ENCODE measurements around the gene ARHGAP28. TPM values are rescaled to one million over a fixed set of nuclear protein-coding genes. Genes with fewer than 3 reads are reported as not detected.

ARHGAP28 gene
- polyA plus RNA-seq, 1 experiment = 38.2 TPM

GRCh38 chr18:6851480-6851879 is 122.0 kb downstream of the ARHGAP28 start:
- Histone ChIP-seq H3K9me3 (ENCODE audit: control insufficient read depth, insufficient read depth, low read length) (peaks cover 12% of the 10 kb centered on the region; the same call in 1 of the 2 replicates), H3K4me3 (ENCODE audit: low read depth, low read length) (no peak overlapping the region), H3K27ac (ENCODE audit: low read depth, low read length) (no peak overlapping the region), H3K27me3 (ENCODE audit: control insufficient read depth, insufficient read depth, low read length) (no peaks in the 10 kb centered on the region)
- ChIA-PET CTCF (no interaction called here), POLR2A (no interaction called here)
- no peak for DNase-seq (ENCODE audit: low read depth, low spot score)
- TF ChIP-seq, protein P1, sequence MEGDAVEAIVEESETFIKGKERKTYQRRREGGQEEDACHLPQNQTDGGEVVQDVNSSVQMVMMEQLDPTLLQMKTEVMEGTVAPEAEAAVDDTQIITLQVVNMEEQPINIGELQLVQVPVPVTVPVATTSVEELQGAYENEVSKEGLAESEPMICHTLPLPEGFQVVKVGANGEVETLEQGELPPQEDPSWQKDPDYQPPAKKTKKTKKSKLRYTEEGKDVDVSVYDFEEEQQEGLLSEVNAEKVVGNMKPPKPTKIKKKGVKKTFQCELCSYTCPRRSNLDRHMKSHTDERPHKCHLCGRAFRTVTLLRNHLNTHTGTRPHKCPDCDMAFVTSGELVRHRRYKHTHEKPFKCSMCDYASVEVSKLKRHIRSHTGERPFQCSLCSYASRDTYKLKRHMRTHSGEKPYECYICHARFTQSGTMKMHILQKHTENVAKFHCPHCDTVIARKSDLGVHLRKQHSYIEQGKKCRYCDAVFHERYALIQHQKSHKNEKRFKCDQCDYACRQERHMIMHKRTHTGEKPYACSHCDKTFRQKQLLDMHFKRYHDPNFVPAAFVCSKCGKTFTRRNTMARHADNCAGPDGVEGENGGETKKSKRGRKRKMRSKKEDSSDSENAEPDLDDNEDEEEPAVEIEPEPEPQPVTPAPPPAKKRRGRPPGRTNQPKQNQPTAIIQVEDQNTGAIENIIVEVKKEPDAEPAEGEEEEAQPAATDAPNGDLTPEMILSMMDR (IDR thresholded peaks at IDR 0.05; ENCODE audit: low read depth, low read length) = no peak

DNA sequence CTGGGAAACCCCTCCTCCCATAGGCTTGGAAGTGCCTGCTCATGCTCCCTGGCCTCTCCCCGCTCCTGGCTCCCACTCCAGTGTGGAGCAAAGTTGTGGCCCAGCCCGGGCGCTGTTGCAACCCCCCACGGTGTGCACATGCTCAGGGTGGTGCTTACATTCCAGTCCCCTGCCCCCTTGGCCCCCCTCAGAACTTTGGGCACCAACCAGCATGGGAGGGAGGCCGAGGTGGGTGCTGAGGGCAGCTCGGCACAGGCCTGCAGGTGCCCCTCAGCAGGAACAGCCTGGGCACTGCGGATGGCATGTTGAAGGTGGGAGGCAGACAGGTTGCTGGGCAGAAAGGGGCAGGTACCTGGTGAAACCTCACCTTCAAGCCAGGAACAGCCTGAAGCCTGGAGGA is 125.3 kb downstream of the ARHGAP28 start:
- Histone ChIP-seq H3K27ac (ENCODE audit: low read depth, low read length) (no peak overlapping the region), H3K27me3 (ENCODE audit: control insufficient read depth, insufficient read depth, low read length) (no peaks in the 10 kb centered on the region), H3K4me3 (ENCODE audit: low read depth, low read length) (no peak overlapping the region), H3K9me3 (ENCODE audit: control insufficient read depth, insufficient read depth, low read length) (peaks cover 12% of the 10 kb centered on the region; the same call in 1 of the 2 replicates)
- CTCF ChIA-PET = interaction anchor here (1.2 kb wide), 1 partner anchor 312 kb away, joined by 3 read pairs; no protein-coding TSS in a partner anchor
- POLR2A ChIA-PET = no interaction called here
- no peak for DNase-seq (ENCODE audit: low read depth, low spot score)
- TF ChIP-seq, protein P1 (IDR thresholded peaks at IDR 0.05; ENCODE audit: low read depth, low read length) = no peak

DNA sequence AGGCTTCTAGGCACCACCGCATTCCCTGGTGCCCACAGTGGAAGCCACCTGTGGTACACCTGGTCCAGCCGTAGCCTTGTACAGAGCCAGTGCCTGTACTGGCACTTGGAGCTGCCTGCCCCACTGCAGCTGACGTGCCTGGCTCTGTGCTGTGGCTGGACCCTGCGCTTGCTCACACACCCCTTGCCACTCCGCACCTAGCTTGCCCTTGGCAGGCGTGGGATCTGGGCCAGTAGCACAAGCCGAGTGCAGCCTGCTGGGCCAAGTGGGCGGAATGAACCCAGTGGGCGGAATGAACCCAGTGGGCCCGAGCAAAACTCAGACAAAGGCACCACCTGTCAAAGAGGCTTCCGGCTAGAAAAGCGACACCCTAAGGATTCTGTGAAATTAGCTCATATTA is 126.3 kb downstream of the ARHGAP28 start:
- H3K9me3 ChIP-seq (ENCODE audit: control insufficient read depth, insufficient read depth, low read length) = peaks cover 12% of the 10 kb centered on the region; the same call in 1 of the 2 replicates
- no peak for DNase-seq (ENCODE audit: low read depth, low spot score)
- no peak overlapping the region for H3K27ac ChIP-seq (ENCODE audit: low read depth, low read length)
- ChIA-PET POLR2A (interaction anchor here (1.9 kb wide), 1 partner anchor 60 kb away, joined by 8 read pairs; no protein-coding TSS in a partner anchor), CTCF (interaction anchor here (1.2 kb wide), 1 partner anchor 313 kb away, joined by 3 read pairs; no protein-coding TSS in a partner anchor)
- TF ChIP-seq, protein P1 (IDR thresholded peaks at IDR 0.05; ENCODE audit: low read depth, low read length) = no peak
- no peak overlapping the region for H3K4me3 ChIP-seq (ENCODE audit: low read depth, low read length)
- H3K27me3 ChIP-seq (ENCODE audit: control insufficient read depth, insufficient read depth, low read length) = no peaks in the 10 kb centered on the region

- TF ChIP-seq, protein P1 (IDR thresholded peaks at IDR 0.05; ENCODE audit: low read depth, low read length) = peak; percentile 16; the same call in 1 of the 2 replicates
These were observed 127.8 kb downstream of the ARHGAP28 start for GRCh38 chr18:6857300-6857699.

GRCh38 chr18:6859676-6860422 is 130.3 kb downstream of the ARHGAP28 start:
- H3K27me3 ChIP-seq (ENCODE audit: control insufficient read depth, insufficient read depth, low read length) = no peaks in the 10 kb centered on the region
- ChIA-PET POLR2A (no interaction called here), CTCF (interaction anchor here (0.8 kb wide), 1 partner anchor 60 kb away, joined by 3 read pairs; no protein-coding TSS in a partner anchor)
- no peak for DNase-seq (ENCODE audit: low read depth, low spot score)
- peaks cover 7% of the 10 kb centered on the region; the same call in 1 of the 2 replicates for H3K9me3 ChIP-seq (ENCODE audit: control insufficient read depth, insufficient read depth, low read length)
- H3K27ac ChIP-seq (ENCODE audit: low read depth, low read length) = no peak overlapping the region
- TF ChIP-seq, protein P1 (IDR thresholded peaks at IDR 0.05; ENCODE audit: low read depth, low read length) = no peak
- no peak overlapping the region for H3K4me3 ChIP-seq (ENCODE audit: low read depth, low read length)

More at GRCh38 chr18:6857300-6857699, 127.8 kb downstream of the ARHGAP28 start:
- ChIA-PET POLR2A (interaction anchor here (0.9 to 1.9 kb wide), 6 partner anchors 19 to 128 kb away, joined by 3 to 12 read pairs (median 5); partner anchors contain the start of gene ARHGAP28), CTCF (interaction anchor here (0.5 to 0.6 kb wide), 2 partner anchors 16 to 55 kb away, joined by 3 to 4 read pairs; no protein-coding TSS in a partner anchor)
- Histone ChIP-seq H3K9me3 (ENCODE audit: control insufficient read depth, insufficient read depth, low read length) (peaks cover 12% of the 10 kb centered on the region; the same call in 1 of the 2 replicates), H3K27ac (ENCODE audit: low read depth, low read length) (peak overlapping the region; percentile 47), H3K27me3 (ENCODE audit: control insufficient read depth, insufficient read depth, low read length) (no peaks in the 10 kb centered on the region), H3K4me3 (ENCODE audit: low read depth, low read length) (no peak overlapping the region)
- peak; percentile 64 for DNase-seq (ENCODE audit: low read depth, low spot score)

All from AG04450 (cell line).